Stromal cell of bone marrow (primary cell): ENCODE data around the gene AOPEP.
A peak's percentile ranks its signal among the peaks of the same experiment; 100 is the strongest.

ENCODE experiments used
- DNase-seq: peaks from one replicate; pipeline ENCODE4 v3.0.0-alpha.2; 2012; ENCODE audit warnings: low read depth

The AOPEP gene

DNA sequence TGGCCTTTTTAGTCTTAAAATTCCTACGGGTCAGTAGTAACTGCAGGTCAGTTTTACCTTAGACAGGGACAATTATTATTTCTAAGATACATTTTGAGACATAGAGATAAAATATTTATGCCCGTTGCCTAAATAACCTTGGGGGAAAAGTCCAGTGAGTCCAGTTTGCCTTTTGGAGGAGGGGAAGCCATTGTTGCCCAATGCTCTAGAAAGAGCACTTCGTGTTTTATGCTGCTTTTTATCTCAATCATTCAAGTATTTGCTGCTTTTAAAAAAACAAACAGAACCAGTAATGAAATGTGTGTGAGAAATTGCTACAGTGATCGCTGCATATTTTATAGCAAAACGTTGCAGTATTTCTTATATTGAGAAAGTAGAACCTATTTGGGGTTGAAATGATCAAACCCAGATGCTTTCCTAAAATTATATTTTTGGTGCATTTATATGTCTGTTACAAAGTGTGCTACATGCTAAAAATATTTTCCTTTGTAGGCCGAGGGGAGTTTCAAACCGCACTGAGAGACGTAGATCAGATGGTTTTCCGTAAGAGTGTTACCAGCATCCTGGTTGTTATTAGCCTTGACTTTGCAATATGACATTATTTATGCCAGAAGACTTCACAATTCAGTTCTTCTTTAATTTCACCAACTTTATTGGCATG, 266.8 kb downstream of the AOPEP start:
- DNase-seq, result no peak

DNA sequence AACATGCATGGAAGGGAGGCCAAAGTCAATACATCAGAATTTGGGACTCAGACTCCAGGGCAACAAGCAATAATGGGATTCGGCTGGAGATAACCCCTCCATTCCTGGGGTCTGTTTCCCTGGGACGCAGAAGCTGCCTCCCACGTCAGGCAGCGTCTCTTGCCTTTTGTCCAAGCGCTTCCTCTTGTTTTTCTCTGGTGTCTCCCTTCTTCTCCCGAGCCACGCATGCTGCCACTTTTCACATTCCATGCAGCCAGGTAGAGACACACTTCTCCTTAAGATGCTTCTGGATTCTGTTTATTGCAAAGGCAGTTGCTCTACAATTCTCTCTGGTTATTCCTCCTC, 267.3 kb downstream of the AOPEP start:
- no peak for DNase-seq

DNA sequence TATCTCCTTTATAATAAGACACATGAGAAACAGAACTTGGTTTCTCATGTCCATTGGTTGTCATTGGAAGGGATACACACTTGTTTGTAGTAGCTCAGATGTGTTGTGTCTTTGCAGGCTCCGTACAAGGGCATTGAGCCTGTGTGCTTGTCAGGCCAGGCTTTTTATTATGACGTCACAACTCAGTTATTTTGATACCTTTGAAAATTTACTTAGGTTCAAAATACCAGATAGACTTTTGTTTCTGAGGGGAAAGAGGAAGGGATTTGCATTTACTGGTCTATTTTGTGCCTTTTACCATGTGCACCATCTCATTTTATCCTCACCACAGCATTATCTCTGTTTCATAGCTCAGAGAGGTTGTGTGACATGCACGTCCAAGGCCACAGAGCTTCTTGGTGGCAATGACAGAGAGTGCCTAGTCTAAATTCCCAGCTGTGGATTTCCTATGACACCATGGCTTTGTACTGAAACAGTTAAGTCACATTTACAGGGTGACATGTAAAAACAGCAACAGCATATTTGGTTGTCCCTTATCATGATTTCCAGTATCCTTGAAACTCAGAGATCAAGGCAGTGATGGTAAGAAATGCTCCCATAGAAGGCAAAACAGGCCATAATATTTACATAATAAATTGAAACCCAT, 268.7 kb downstream of the AOPEP start:
- DNase-seq, result no peak

DNA sequence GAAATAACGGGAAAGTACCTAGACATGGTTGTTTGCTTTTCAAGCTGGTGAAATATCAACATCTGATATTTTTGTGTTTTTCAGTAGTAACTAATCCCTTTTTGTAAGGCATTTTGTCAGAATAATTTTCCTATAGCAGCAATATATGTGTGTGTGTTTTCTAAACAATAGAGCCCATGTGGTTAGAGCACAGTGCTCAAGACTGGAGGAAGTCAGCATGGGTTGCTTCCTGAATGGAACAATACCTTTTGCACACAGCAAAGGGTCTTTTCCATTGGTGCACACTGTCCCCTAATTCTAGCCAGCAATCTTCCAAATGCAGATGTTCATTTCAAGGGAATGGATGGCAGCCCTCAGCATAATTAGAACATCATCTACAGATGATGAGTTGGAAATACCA, 270.1 kb downstream of the AOPEP start:
- no peak for DNase-seq

GRCh38 chr9:94997727-94998126, 271.2 kb downstream of the AOPEP start:
- no peak for DNase-seq

GRCh38 chr9:94999832-95000231, 273.3 kb downstream of the AOPEP start:
- no peak for DNase-seq

DNA sequence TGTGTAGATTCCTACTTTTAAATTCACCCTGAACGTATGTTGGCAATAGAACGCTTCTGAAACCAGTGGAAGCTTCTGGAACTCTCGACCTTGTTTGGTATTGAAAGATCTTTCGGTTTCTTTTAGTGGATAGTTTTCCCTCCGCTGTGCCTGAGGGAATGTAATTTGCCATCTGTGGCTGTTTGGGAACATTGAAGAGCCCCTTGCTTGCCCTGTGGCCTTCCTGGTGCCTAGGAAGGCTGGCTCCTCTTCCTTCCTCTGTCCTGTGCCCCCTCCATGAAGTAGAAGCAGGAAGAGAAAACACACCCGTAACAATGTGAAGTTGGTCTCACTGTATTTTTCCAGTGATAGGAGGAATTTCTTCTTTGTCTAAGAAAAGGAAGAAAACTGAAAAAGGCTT, 274.3 kb downstream of the AOPEP start:
- no peak for DNase-seq

DNA sequence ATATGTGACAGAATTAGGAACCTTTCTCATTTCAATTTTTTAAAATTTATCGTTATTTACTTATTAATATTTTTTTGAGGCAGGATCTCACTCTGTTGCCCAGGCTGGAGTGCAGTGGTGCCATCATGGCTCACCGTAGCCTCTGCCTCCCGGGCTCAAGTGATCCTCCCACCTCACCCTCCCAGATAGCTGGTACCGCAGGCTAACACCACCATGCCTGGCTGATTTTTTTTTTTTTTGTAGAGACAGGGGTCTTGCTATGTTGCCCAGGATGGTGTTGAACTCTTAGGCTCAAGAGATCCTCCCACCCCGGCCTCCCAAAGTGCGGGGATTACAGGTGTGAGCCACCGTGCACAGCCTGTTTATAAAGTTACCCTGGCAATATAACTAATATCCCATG, 275.2 kb downstream of the AOPEP start:
- no peak for DNase-seq

- no peak for DNase-seq
These were observed 277.4 kb downstream of the AOPEP start for GRCh38 chr9:95003689-95004410.

DNA sequence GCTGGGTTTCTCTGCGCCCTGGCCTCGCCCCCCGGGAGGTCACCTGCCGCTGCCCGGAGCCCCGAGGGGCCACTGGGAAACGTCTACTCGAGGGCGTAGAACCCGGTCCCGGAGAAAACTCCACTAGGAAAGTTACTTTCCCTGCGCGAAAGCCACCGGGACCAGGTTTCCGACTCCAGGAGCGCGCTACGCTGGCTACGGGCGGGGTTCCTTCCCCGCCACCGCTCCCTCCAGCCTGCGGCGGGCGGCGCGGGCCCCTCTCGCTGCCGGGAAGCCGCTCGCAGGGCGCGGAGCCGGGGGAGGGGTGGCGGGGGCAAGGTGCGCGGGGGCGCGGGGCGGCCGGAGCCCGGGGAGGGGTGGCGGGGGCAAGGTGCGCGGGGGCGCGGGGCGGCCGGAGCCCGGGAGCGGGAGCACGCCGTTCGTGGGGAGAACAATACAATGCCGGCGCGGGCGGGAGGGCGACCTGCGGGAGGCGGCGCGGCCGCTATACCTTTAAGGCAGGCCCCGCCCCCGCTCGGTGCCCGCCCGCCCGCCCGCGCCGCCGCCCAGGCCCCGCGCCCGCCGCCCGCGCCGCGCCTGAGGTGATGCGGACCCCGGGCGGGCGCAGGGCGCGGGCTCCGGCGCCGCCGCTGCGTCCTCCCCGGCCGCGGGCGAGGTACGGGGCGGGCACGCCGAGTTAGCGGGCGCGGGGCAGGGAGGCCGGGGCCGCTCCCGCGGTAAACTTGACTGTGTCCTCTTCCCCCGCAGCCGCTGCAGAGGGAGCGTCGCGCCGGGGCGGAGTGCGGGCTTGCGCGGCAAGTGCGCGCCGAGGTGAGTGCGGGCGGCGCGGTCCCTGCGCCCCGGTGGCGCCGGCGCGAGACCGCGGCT, 278.1 kb downstream of the AOPEP start:
- no peak for DNase-seq

GRCh38 chr9:95005278-95006143, 279.0 kb downstream of the AOPEP start:
- DNase-seq, result no peak

DNA sequence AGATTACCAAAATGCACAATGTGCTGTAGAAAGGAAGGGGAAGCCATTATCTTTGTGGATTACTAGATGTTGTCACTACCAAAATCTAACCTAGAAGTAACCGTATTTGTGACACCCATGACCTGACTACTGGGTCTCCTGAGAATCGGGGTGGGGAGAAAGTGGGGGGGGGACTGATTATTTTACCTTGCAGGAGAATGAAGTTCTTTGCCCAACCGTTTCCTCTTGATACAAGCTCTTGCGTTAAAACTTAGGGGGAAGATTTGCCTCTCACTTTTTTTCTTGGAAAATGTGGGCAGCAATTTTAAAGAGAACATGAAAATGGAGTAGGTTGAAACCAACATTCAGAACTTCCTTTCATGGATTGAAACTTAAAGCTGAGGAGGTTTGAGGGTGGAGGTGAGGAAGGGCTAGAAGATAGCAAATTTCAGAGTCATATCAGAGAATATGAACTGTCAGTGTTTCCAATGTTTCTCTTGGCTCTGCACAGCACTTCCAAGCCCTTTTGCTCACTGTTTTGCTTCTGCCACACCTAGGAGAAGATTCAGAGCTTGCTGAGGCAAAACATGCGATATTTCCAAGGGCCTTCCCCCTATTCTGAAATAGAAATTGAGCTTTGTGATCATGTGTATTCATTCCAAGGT, 280.8 kb downstream of the AOPEP start:
- peak; percentile 56 for DNase-seq

DNA sequence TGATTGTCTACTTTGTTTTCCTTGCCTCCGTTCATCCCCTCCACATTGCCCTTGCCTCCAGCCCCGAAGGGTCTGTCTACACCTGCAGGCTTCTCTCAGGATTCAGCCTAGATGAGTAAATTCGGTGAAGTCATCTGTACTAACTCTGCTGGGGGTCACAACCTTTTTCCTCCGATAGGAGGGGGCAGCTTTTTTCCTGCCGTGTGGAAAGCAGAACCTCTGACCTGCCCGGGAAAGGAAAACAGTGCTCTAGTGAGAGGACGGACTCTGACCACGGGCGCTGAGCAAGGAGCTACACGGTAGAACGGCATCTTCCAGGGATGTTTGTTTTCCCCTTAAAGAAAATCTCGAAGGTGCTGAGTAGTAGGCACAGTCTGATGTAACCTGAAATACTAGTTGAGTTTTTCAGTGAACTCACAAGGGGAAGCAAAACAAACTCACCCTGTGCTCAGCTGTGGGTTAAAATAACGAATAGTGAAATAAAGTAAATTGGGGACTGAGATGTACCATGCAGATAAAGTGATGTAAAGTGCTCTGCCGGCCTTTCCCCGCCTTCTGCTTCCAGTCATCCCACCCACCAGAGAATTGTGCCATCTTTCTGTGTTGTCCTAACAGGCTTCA, 281.8 kb downstream of the AOPEP start:
- DNase-seq, result no peak

GRCh38 chr9:95009459-95009858, 283.0 kb downstream of the AOPEP start:
- no peak for DNase-seq

DNA sequence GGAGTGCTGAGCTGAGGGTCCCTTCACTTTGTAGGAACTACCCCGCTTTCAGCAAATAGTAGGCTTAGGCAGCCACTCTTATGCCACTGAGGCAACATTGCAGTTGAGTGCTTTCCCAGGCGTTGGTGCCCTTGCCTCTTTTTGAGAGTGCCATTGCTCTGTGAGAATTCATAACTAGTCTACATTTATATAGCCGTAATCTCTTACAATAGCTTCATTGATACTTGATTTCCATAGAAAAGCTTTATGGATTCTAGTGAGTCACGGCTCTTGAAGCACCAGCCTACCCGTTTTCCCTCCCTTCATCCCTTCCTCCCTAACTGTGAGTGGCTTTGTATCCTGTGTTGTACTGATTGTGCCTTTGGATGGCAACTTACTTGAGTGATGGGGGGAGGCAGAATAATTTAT, 283.9 kb downstream of the AOPEP start:
- DNase-seq, result no peak

- no peak for DNase-seq
These were observed 285.7 kb downstream of the AOPEP start for GRCh38 chr9:95012035-95012708.

DNA sequence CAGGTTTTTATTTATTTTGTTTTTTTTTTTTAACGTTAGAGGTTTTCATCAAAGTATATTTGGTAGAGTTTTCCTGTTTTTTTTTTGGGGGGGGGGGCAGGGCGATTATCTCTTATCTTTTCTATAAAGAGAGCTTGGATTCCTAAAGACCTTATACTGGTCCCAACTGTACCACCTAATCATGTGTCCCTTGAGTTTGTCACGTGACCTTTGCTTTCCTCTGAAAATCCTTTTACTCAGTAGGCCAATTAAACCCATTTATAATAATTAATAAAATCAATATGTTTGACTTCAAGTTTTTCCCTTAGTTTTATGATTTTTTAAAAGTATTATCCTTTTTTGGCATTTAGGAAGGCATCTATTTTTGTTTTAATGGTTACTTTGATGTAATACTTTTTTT, 286.4 kb downstream of the AOPEP start:
- DNase-seq, result no peak

DNA sequence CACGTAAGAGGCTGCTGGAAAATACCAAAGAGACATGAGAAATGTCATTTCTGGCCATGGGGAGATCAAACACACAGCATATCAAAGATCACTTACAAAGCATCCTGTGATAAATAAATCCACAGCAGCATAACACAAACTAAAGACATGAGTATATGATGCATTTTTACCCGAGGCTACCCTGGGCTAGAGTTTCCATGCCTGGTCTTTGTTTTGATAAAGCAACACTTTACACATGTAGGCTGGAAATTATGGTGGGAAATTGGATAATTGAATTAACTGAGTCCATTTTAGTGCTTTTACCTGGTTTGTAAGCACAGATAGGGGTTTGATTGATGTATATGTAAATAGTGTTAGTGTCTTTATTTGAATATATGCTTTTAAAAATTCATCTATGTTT, 288.4 kb downstream of the AOPEP start:
- no peak for DNase-seq

- DNase-seq, result no peak
These were observed 289.1 kb downstream of the AOPEP start for GRCh38 chr9:95015569-95015968.

- no peak for DNase-seq
These were observed 290.6 kb downstream of the AOPEP start for GRCh38 chr9:95017062-95017461.
